H1 (cell line): ENCODE results near the gene PDF. TPM values are rescaled to one million over a fixed set of nuclear protein-coding genes. Genes with fewer than 3 reads are reported as not detected.
A peak's percentile ranks its signal among the peaks of the same experiment; 100 is the strongest.

Source experiments
- CTCF ChIA-PET: fragments of 300-600 bp; sonication (Branson Sonifier 250); formaldehyde crosslinking; loops from one replicate; lab custom pipeline; 2021; ENCODE audit not compliant: partially characterized antibody; lab: Charles Lee
- POLR2A ChIA-PET: fragments of 300-600 bp; sonication (Branson Sonifier 250); formaldehyde crosslinking; loops from one replicate; lab custom pipeline; 2021; ENCODE audit warnings: inconsistent platforms; ENCODE audit not compliant: partially characterized antibody; lab: Charles Lee
- DNase-seq, 2 experiments: peaks; one replicate each; pipeline versions ENCODE4 v3.0.0 to v3.0.0-alpha.2; 2010 to 2022; ENCODE audit warnings: low spot score in 2 of 2, low read depth in 1 of 2, mixed read lengths in 1 of 2
- FAIRE-seq: peaks from 2 replicates; lab custom pipeline; 2011; peaks lifted over from hg19 to GRCh38; lab: Jason Lieb, UNC
- H2AFZ ChIP-seq: 2 replicates; pipeline ENCODE4 v1.8.1; 2012; ENCODE audit warnings: low read length, inconsistent platforms
- H2AK5ac ChIP-seq: 2 replicates; pipeline ENCODE4 v1.6.1; 2013; ENCODE audit warnings: low read depth, low read length
- H2BK120ac ChIP-seq: replicated peaks from 2 replicates; pipeline ENCODE3; 2013; ENCODE audit warnings: low read depth, low read length, inconsistent platforms
- H2BK12ac ChIP-seq: 2 replicates; pipeline ENCODE4 v1.6.1; 2013; ENCODE audit warnings: low read depth, low read length
- H2BK15ac ChIP-seq: 2 replicates; pipeline ENCODE4 v1.6.1; 2013; ENCODE audit warnings: low read length
- H2BK20ac ChIP-seq: 2 replicates; pipeline ENCODE4 v1.6.1; 2013; ENCODE audit warnings: low read length
- H2BK5ac ChIP-seq: 2 replicates; pipeline ENCODE4 v1.6.1; 2013; ENCODE audit warnings: low read depth, low read length
- H3K14ac ChIP-seq: 2 replicates; pipeline ENCODE4 v1.6.1; 2013; ENCODE audit warnings: inconsistent platforms; ENCODE audit not compliant: insufficient read length
- H3K18ac ChIP-seq: 2 replicates; pipeline ENCODE4 v1.6.1; 2013; ENCODE audit warnings: low read length; ENCODE audit errors: extremely low read depth
- H3K23ac ChIP-seq: 2 replicates; pipeline ENCODE4 v1.6.1; 2013; ENCODE audit warnings: inconsistent platforms; ENCODE audit not compliant: insufficient read length
- H3K23me2 ChIP-seq: 2 replicates; pipeline ENCODE4 v1.6.1; 2013; ENCODE audit warnings: low read depth, low read length
- H3K27ac ChIP-seq: 2 replicates; pipeline ENCODE4 v1.6.1; 2011; ENCODE audit warnings: low read depth, low read length, inconsistent platforms
- H3K27me3 ChIP-seq, 4 experiments: replicated peaks in 1 of 4; 1 replicate in 1 of 4; 2 replicates in 3 of 4; pipeline versions ENCODE4 v1.6.1 to v1.8.1; 2011 to 2013; ENCODE audit warnings: low read length in 3 of 4, mild to moderate bottlenecking in 3 of 4, inconsistent platforms in 2 of 4, mixed read lengths in 2 of 4, moderate library complexity in 1 of 4; ENCODE audit not compliant: control insufficient read depth in 3 of 4, insufficient read depth in 3 of 4; ENCODE audit errors: extremely low read depth in 1 of 4
- H3K36me3 ChIP-seq, 4 experiments: 2 replicates each; pipeline versions ENCODE4 v1.6.1 to v1.8.1; 2011 to 2013; ENCODE audit warnings: mild to moderate bottlenecking in 4 of 4, low read length in 3 of 4, moderate library complexity in 2 of 4, control low read depth in 1 of 4, inconsistent platforms in 1 of 4; ENCODE audit not compliant: insufficient read depth in 4 of 4, control insufficient read depth in 2 of 4
- H3K4ac ChIP-seq: replicated peaks from 2 replicates; pipeline ENCODE3; 2013; ENCODE audit warnings: low read length, low read depth, mixed read lengths, inconsistent platforms; ENCODE audit not compliant: insufficient read length
- H3K4me1 ChIP-seq, 4 experiments: replicated peaks in 1 of 4; 1 replicate in 1 of 4; 2 replicates in 3 of 4; pipeline versions ENCODE4 v1.6.1 to v1.8.1; 2011 to 2013; ENCODE audit warnings: low read length in 3 of 4, inconsistent platforms in 2 of 4, mixed read lengths in 1 of 4; ENCODE audit not compliant: insufficient read depth in 4 of 4, control insufficient read depth in 3 of 4
- H3K4me2 ChIP-seq, 2 experiments: 2 replicates each; pipeline versions ENCODE4 v1.6.1 to v1.8.1; 2011 to 2013; ENCODE audit warnings: low read depth in 2 of 2, low read length in 2 of 2, control low read depth in 1 of 2, inconsistent platforms in 1 of 2, mild to moderate bottlenecking in 1 of 2; ENCODE audit not compliant: insufficient read depth in 1 of 2
- H3K4me3 ChIP-seq, 4 experiments: fragments of 200-600, 300-600 bp in 1 of 4; sonication (generic), shearing (Covaris generic), sonication (Bioruptor Twin) in 1 of 4; 2 replicates each; pipeline versions ENCODE4 v1.5.1 to v1.8.1; 2011 to 2016; ENCODE audit warnings: low read length in 4 of 4, low read depth in 3 of 4, control low read depth in 2 of 4, inconsistent platforms in 2 of 4, mild to moderate bottlenecking in 2 of 4, mixed read lengths in 1 of 4, moderate library complexity in 1 of 4; ENCODE audit not compliant: insufficient read depth in 2 of 4; ENCODE audit errors: extremely low read depth in 1 of 4
- H3K56ac ChIP-seq: replicated peaks from 2 replicates; pipeline ENCODE3; 2013; ENCODE audit warnings: low read depth, mild to moderate bottlenecking, mixed read lengths, low read length, inconsistent platforms; ENCODE audit not compliant: insufficient read length
- H3K79me1 ChIP-seq: 2 replicates; pipeline ENCODE4 v1.6.1; 2013; ENCODE audit warnings: low read depth, low read length, control low read depth
- H3K79me2 ChIP-seq, 2 experiments: 2 replicates each; pipeline versions ENCODE4 v1.6.1 to v1.8.1; 2012 to 2013; ENCODE audit warnings: low read length in 2 of 2, mild to moderate bottlenecking in 2 of 2, inconsistent platforms in 1 of 2; ENCODE audit not compliant: insufficient read depth in 2 of 2, control insufficient read depth in 1 of 2
- H3K9ac ChIP-seq, 4 experiments: replicated peaks in 1 of 4; 1 replicate in 1 of 4; 2 replicates in 3 of 4; pipeline versions ENCODE4 v1.6.1 to v1.8.1; 2011 to 2013; ENCODE audit warnings: low read depth in 3 of 4, low read length in 3 of 4, control low read depth in 2 of 4, mild to moderate bottlenecking in 2 of 4, moderate library complexity in 2 of 4, inconsistent platforms in 1 of 4; ENCODE audit errors: extremely low read depth in 1 of 4
- H3K9me3 ChIP-seq, 2 experiments: 2 replicates each; pipeline versions ENCODE4 v1.6.1 to v1.8.1; 2012 to 2013; ENCODE audit warnings: mild to moderate bottlenecking in 2 of 2, moderate library complexity in 2 of 2, control low read depth in 1 of 2, inconsistent platforms in 1 of 2, low read depth in 1 of 2, low read length in 1 of 2, mixed read lengths in 1 of 2; ENCODE audit not compliant: insufficient read depth in 2 of 2
- H4K20me1 ChIP-seq, 2 experiments: replicated peaks in 1 of 2; 2 replicates each; pipeline versions ENCODE3 to v1.8.1; 2011 to 2013; ENCODE audit warnings: inconsistent platforms in 2 of 2, low read length in 2 of 2, mild to moderate bottlenecking in 1 of 2; ENCODE audit not compliant: insufficient read depth in 2 of 2, control insufficient read depth in 1 of 2
- H4K5ac ChIP-seq: 2 replicates; pipeline ENCODE4 v1.6.1; 2013; ENCODE audit warnings: low read length, low read depth, mixed read lengths, inconsistent platforms; ENCODE audit not compliant: insufficient read length
- H4K8ac ChIP-seq: 2 replicates; pipeline ENCODE4 v1.8.0; 2013; ENCODE audit warnings: mild to moderate bottlenecking, moderate library complexity, low read length, inconsistent platforms; ENCODE audit not compliant: insufficient read depth; ENCODE audit errors: extremely low read depth
- H4K91ac ChIP-seq: replicated peaks from 2 replicates; pipeline ENCODE3; 2013; ENCODE audit warnings: low read length, mixed read lengths, inconsistent platforms; ENCODE audit not compliant: insufficient read length
- EP300 ChIP-seq, 2 experiments: IDR thresholded peaks; 1 replicate in 1 of 2; 2 replicates in 1 of 2; pipeline ENCODE4 v1.6.1; 2011 to 2012; ENCODE audit warnings: low read depth in 2 of 2, low read length in 2 of 2, mild to moderate bottlenecking in 2 of 2, borderline replicate concordance in 1 of 2, inconsistent platforms in 1 of 2, moderate library complexity in 1 of 2
- POLR2A ChIP-seq, 2 experiments: IDR thresholded peaks; 1 replicate in 1 of 2; 2 replicates in 1 of 2; pipeline ENCODE4 v1.6.1; 2011; ENCODE audit warnings: low read depth in 2 of 2, low read length in 2 of 2, mild to moderate bottlenecking in 2 of 2; ENCODE audit errors: control extremely low read depth in 1 of 2
- WGBS, 2 experiments: shearing (Covaris generic) in 1 of 2; methylation state at CpG; one replicate each; pipeline versions ENCODE4 v1.1.6 to v1.1.7; 2013 to 2015; ENCODE audit warnings: low lambda C conversion rate in 2 of 2, mixed read lengths in 2 of 2, inconsistent platforms in 1 of 2, low coverage in 1 of 2, missing lambda C conversion rate in 1 of 2; ENCODE audit not compliant: insufficient replicate concordance in 2 of 2, insufficient coverage in 1 of 2, insufficient read length in 1 of 2; ENCODE audit errors: extremely low coverage in 1 of 2, missing lambda C conversion rate in 1 of 2; 5-methylcytosine and 5-hydroxymethylcytosine counted together
- polyA plus RNA-seq, 7 experiments: library from polyadenylated mRNA; depleted of rRNA in 3 of 7; stranded (reverse) in 5 of 7; unstranded in 2 of 7; fragments of >200 nt in 5 of 7; fragments of 200-250 nt in 2 of 7; gene quantifications; 1 replicate in 5 of 7; 2 replicates in 1 of 7; 4 replicates in 1 of 7; pipeline versions ENCODE4 v1.2.1 to v1.2.3, GENCODE V29; 2011 to 2013; ENCODE audit warnings: missing spikeins in 2 of 7, mixed read lengths in 2 of 7
- total RNA-seq: library from RNA; stranded (reverse); fragmentation: NEBNext Ultra II Directional; extraction: Animal tissue kit (Norgen Biotek cat#: 25700); gene quantifications from 2 replicates; pipeline ENCODE4 v1.2.1, GENCODE V29; 2021

The PDF gene
- total and polyA plus RNA-seq, 2 of the 8 experiments (the other 6 are each of a cell fraction or from before 2014, with no cell fraction given), result 17.7 to 23.9 TPM

DNA sequence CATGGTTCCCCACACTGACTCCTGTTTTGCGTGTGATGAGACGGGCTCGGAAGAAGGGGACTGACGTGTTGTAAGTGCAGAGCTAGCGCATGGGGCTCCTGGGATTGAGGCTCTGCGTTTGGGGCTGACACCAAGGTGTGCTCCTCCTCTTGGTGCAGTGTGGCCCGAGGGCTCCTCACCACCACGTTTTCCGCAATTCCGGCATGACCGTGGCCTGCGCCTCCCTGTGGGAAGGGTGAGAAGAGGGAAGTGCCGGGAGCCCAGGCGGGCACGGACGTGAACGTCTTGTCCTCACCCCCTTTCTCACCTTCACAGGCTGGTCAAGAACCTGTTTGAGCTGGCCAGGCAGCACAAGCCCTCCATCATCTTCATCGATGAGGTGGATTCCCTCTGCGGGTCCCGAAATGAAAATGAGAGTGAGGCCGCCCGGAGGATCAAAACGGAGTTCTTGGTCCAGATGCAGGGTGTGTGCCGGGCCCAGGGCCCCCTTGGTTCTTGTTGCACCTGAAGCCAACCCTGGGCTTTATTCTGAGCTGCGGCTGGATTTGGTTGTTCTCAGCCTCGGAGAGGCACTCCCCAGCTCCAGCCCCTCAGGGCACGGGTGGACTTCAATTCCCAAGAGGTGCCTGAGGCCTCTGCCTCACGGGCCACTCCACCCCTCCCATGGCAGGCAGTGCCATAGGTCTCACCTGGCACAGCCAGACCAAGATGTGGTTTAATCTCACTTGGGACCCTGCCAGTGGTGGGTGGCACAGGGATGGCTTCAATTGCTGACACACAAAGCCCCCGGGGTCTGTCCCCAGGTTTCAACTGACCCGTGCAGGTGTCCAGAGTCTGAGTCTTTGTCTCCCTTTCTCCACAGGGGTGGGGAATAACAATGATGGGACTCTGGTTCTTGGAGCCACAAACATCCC is 10.3 kb downstream of the PDF start:
- no peak overlapping the region for H2BK120ac ChIP-seq
- peaks cover 0 to 22% of the 10 kb centered on the region in 2 experiments; a peak in 3 of 4 replicates for H3K79me2 ChIP-seq
- peaks cover 26 to 75% (median 50%) of the 10 kb centered on the region in 4 experiments for H3K36me3 ChIP-seq
- no peaks in the 10 kb centered on the region for H3K27me3 ChIP-seq
- H3K27ac ChIP-seq, result no peak overlapping the region
- H3K9ac ChIP-seq, result no peak overlapping the region
- H3K4me1 ChIP-seq, result no peaks in the 10 kb centered on the region
- no peak overlapping the region for H3K18ac ChIP-seq
- 91% methylated on average over 30 of the region's 30 CpGs; no CpG with 5 or more reads in 1 of the 2 experiments for WGBS, 2 experiments
- H4K8ac ChIP-seq, result peak overlapping the region; percentile 31; the same call in 1 of the 2 replicates
- H3K56ac ChIP-seq, result no peak overlapping the region
- 0 out of 3 replicates have a peak, but pooled peaks of 1 of the 2 experiments have one; percentile 16 for TF ChIP-seq POLR2A (IDR thresholded peaks at IDR 0.05; ENCODE audit: control extremely low read depth in 1 of 2, low read depth in 2 of 2, low read length in 2 of 2)
- TF ChIP-seq EP300 (IDR thresholded peaks at IDR 0.05; ENCODE audit: borderline replicate concordance in 1 of 2, low read depth in 2 of 2, low read length in 2 of 2), result no peak
- H3K4me3 ChIP-seq, result no peak overlapping the region
- H3K23ac ChIP-seq, result no peak overlapping the region
- CTCF ChIA-PET, result no interaction called here
- no peak overlapping the region for H4K5ac ChIP-seq
- peaks cover 5 to 30% of the 10 kb centered on the region in 2 experiments for H4K20me1 ChIP-seq
- H2BK12ac ChIP-seq, result no peak overlapping the region
- no peak for FAIRE-seq
- H3K9me3 ChIP-seq, result no peaks in the 10 kb centered on the region
- no peak overlapping the region for H2BK15ac ChIP-seq
- no peak overlapping the region for H2AFZ ChIP-seq
- H3K14ac ChIP-seq, result no peak overlapping the region
- no peak overlapping the region for H3K4me2 ChIP-seq
- no peak overlapping the region for H2AK5ac ChIP-seq
- H4K91ac ChIP-seq, result no peak overlapping the region
- H2BK20ac ChIP-seq, result no peak overlapping the region
- peaks cover 4% of the 10 kb centered on the region for H3K79me1 ChIP-seq
- no peak overlapping the region for H3K4ac ChIP-seq
- no peak for DNase-seq
- POLR2A ChIA-PET, result interaction anchor here (0.6 to 24.8 kb wide), 5 partner anchors 17 to 136 kb away, joined by 3 to 497 read pairs (median 3); partner anchors contain the start of genes COG8, NIP7, PDF and TMED6
- no peak overlapping the region for H2BK5ac ChIP-seq
- no peaks in the 10 kb centered on the region; the same call in 1 of the 2 replicates for H3K23me2 ChIP-seq
